Neural cell (in vitro differentiated cells): ENCODE results near the gene UMPS. TPM values are rescaled to one million over a fixed set of nuclear protein-coding genes. Genes with fewer than 3 reads are reported as not detected.

Experiments
- H2AFZ ChIP-seq: fragments of 200-600, 300-800 bp; sonication (generic), shearing (Covaris generic); 2 replicates; pipeline ENCODE4 v1.6.0; 2014; ENCODE audit warnings: low read depth, mild to moderate bottlenecking, antibody characterized with exemption, low read length, moderate library complexity
- H3F3A ChIP-seq: fragments of 200-600 bp; shearing (Covaris generic); 2 replicates; pipeline ENCODE4 v1.6.1; 2016; ENCODE audit warnings: mild to moderate bottlenecking, moderate library complexity, mixed read lengths, antibody characterized with exemption, low read length; ENCODE audit not compliant: insufficient read depth, poor library complexity, severe bottlenecking
- H3K27ac ChIP-seq: fragments of 200-600, 300-800 bp; sonication (generic), shearing (Covaris generic); 2 replicates; pipeline ENCODE4 v1.5.1; 2014; ENCODE audit warnings: mild to moderate bottlenecking, low read length, moderate library complexity
- H3K27me3 ChIP-seq: fragments of 300-800, 200-600 bp; sonication (generic), shearing (Covaris generic); 2 replicates; pipeline ENCODE4 v1.6.0; 2014; ENCODE audit warnings: mild to moderate bottlenecking, low read depth, low read length, moderate library complexity; ENCODE audit not compliant: insufficient read depth
- H3K36me3 ChIP-seq: fragments of 300-800, 200-600 bp; sonication (generic), shearing (Covaris generic); 2 replicates; pipeline ENCODE4 v1.5.1; 2014; ENCODE audit warnings: mild to moderate bottlenecking, antibody characterized with exemption, low read length, moderate library complexity; ENCODE audit not compliant: insufficient read depth
- H3K4me2 ChIP-seq: fragments of 300-800, 200-600 bp; sonication (generic), shearing (Covaris generic); 2 replicates; pipeline ENCODE4 v1.6.0; 2014; ENCODE audit warnings: mild to moderate bottlenecking, low read length
- H3K4me3 ChIP-seq: fragments of 300-800, 200-600 bp; sonication (generic), shearing (Covaris generic); 2 replicates; pipeline ENCODE4 v1.5.1; 2014; ENCODE audit warnings: mild to moderate bottlenecking, low read length, moderate library complexity
- H3K79me2 ChIP-seq: fragments of 200-600 bp; shearing (Covaris generic); replicated peaks from 2 replicates; pipeline ENCODE4 v1.6.0; 2014; ENCODE audit warnings: mild to moderate bottlenecking, low read length, moderate library complexity; ENCODE audit not compliant: insufficient read depth
- H3K9ac ChIP-seq: fragments of 300-800, 200-600 bp; sonication (generic), shearing (Covaris generic); 2 replicates; pipeline ENCODE4 v1.6.1; 2016; ENCODE audit warnings: mild to moderate bottlenecking, low read length, mixed read lengths
- H3K9me2 ChIP-seq: fragments of 200-600 bp; shearing (Covaris generic); 2 replicates; pipeline ENCODE4 v1.6.1; 2016; ENCODE audit warnings: mild to moderate bottlenecking, low read length, mixed read lengths; ENCODE audit not compliant: insufficient read depth
- H3K9me3 ChIP-seq: fragments of 200-600, 300-800 bp; sonication (generic), shearing (Covaris generic); 2 replicates; pipeline ENCODE4 v1.6.1; 2016; ENCODE audit warnings: mild to moderate bottlenecking, mixed run types, low read length, moderate library complexity, mixed read lengths
- H4K20me1 ChIP-seq: fragments of 200-600 bp; shearing (Covaris generic); 2 replicates; pipeline ENCODE4 v1.6.1; 2016; ENCODE audit warnings: mild to moderate bottlenecking, mixed run types; ENCODE audit not compliant: insufficient read depth
- EP300 ChIP-seq: fragments of 450-650 bp; conservative IDR thresholded peaks from 2 replicates; pipeline ENCODE4 v1.6.1; 2014; ENCODE audit warnings: antibody characterized with exemption, mild to moderate bottlenecking, moderate library complexity; ENCODE audit not compliant: poor library complexity, severe bottlenecking
- EZH2 ChIP-seq: fragments of 200-600, 300-800 bp; shearing (Covaris generic), sonication (generic); IDR thresholded peaks from 2 replicates; pipeline ENCODE4 v1.6.1; 2014; ENCODE audit warnings: antibody characterized with exemption, low read length, borderline replicate concordance, mild to moderate bottlenecking; ENCODE audit not compliant: insufficient read depth, poor library complexity, severe bottlenecking
- MXI1 ChIP-seq: fragments of 450-650 bp; conservative IDR thresholded peaks from 2 replicates; pipeline ENCODE4 v1.6.1; 2014; ENCODE audit warnings: antibody characterized with exemption, mild to moderate bottlenecking; ENCODE audit not compliant: poor library complexity, severe bottlenecking
- POLR2AphosphoS5 ChIP-seq: IDR thresholded peaks from 2 replicates; pipeline ENCODE4 v1.6.1; 2012
- RAD21 ChIP-seq: fragments of 450-650 bp; conservative IDR thresholded peaks from 2 replicates; pipeline ENCODE4 v1.6.1; 2014; ENCODE audit warnings: antibody characterized with exemption, mild to moderate bottlenecking, moderate library complexity
- REST ChIP-seq: IDR thresholded peaks from 2 replicates; pipeline ENCODE4 v1.6.1; 2012; ENCODE audit warnings: borderline replicate concordance
- SMC3 ChIP-seq: fragments of 450-650 bp; conservative IDR thresholded peaks from 2 replicates; pipeline ENCODE4 v1.6.1; 2014; ENCODE audit warnings: antibody characterized with exemption, mild to moderate bottlenecking, moderate library complexity; ENCODE audit not compliant: poor library complexity
- TAF1 ChIP-seq: IDR thresholded peaks from 2 replicates; pipeline ENCODE4 v1.6.1; 2012; ENCODE audit warnings: low read depth
- polyA plus RNA-seq: library from polyadenylated mRNA; depleted of rRNA; stranded (reverse); fragments of >200 nt; gene quantifications from 2 replicates; pipeline ENCODE4 v1.2.3, GENCODE V29; 2014
- TF ChIP-seq, protein P1 (sequence below): fragments of 450-650 bp; IDR thresholded peaks from 2 replicates; pipeline ENCODE4 v1.5.1; 2014; ENCODE audit warnings: antibody characterized with exemption, mild to moderate bottlenecking, moderate library complexity; ENCODE audit not compliant: poor library complexity, severe bottlenecking

The UMPS gene
- polyA plus RNA-seq, 1 donor from 2014 or later = 22.5 TPM

GRCh38 chr3:124773351-124774326 is 43.4 kb downstream of the UMPS start:
- no peak overlapping the region for H3K4me3 ChIP-seq

GRCh38 chr3:124774327-124774718 is 44.1 kb downstream of the UMPS start:
- no peak overlapping the region for H3K4me2 ChIP-seq
- no peaks in the 10 kb centered on the region for H4K20me1 ChIP-seq
- H3F3A ChIP-seq = no peaks in the 10 kb centered on the region
- no peaks in the 10 kb centered on the region for H3K79me2 ChIP-seq
- H2AFZ ChIP-seq = no peak overlapping the region
- no peaks in the 10 kb centered on the region for H3K27me3 ChIP-seq
- H3K36me3 ChIP-seq = no peaks in the 10 kb centered on the region
- H3K9me3 ChIP-seq = no peaks in the 10 kb centered on the region
- no peak overlapping the region for H3K27ac ChIP-seq
- H3K4me3 ChIP-seq = no peak overlapping the region
- no peak overlapping the region for H3K9ac ChIP-seq
- no peaks in the 10 kb centered on the region for H3K9me2 ChIP-seq
- no peak for TF ChIP-seq EP300
- TF ChIP-seq SMC3 = no peak
- TF ChIP-seq REST = no peak
- no peak for TF ChIP-seq MXI1
- TF ChIP-seq EZH2 = no peak
- TF ChIP-seq RAD21 = no peak

More at GRCh38 chr3:124773351-124774326, 43.4 kb downstream of the UMPS start:
- H3K9ac ChIP-seq = no peak overlapping the region
- no peak overlapping the region for H2AFZ ChIP-seq
- H3K4me2 ChIP-seq = no peak overlapping the region
- H3K27ac ChIP-seq = no peak overlapping the region
- no peaks in the 10 kb centered on the region for H3K79me2 ChIP-seq
- no peaks in the 10 kb centered on the region for H3K36me3 ChIP-seq
- no peaks in the 10 kb centered on the region for H3K27me3 ChIP-seq
- H3F3A ChIP-seq = no peaks in the 10 kb centered on the region
- no peaks in the 10 kb centered on the region for H3K9me2 ChIP-seq
- H3K9me3 ChIP-seq = no peaks in the 10 kb centered on the region
- no peaks in the 10 kb centered on the region for H4K20me1 ChIP-seq
- TF ChIP-seq EZH2 (no peak), POLR2AphosphoS5 (no peak), RAD21 (no peak), SMC3 (no peak), TAF1 (no peak), EP300 (no peak), REST (no peak), MXI1 (no peak)
- TF ChIP-seq, protein P1, sequence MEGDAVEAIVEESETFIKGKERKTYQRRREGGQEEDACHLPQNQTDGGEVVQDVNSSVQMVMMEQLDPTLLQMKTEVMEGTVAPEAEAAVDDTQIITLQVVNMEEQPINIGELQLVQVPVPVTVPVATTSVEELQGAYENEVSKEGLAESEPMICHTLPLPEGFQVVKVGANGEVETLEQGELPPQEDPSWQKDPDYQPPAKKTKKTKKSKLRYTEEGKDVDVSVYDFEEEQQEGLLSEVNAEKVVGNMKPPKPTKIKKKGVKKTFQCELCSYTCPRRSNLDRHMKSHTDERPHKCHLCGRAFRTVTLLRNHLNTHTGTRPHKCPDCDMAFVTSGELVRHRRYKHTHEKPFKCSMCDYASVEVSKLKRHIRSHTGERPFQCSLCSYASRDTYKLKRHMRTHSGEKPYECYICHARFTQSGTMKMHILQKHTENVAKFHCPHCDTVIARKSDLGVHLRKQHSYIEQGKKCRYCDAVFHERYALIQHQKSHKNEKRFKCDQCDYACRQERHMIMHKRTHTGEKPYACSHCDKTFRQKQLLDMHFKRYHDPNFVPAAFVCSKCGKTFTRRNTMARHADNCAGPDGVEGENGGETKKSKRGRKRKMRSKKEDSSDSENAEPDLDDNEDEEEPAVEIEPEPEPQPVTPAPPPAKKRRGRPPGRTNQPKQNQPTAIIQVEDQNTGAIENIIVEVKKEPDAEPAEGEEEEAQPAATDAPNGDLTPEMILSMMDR = no peak
